K562 (cell line): ENCODE measurements around the gene CD276. TPM values are rescaled to one million over a fixed set of nuclear protein-coding genes. Genes with fewer than 3 reads are reported as not detected.

Experiments
- CBFA2T2 ChIP-seq: fragments of 450-650 bp; conservative IDR thresholded peaks from 2 replicates; pipeline ENCODE4 v1.6.1; 2017; ENCODE audit warnings: mild to moderate bottlenecking
- CBX1 ChIP-seq: sonication (generic); IDR thresholded peaks from 2 replicates; pipeline ENCODE4 v1.6.1; 2016; ENCODE audit warnings: antibody characterized with exemption, low read depth, mild to moderate bottlenecking
- GABPA ChIP-seq: fragments of 200-800 bp; sonication (Bioruptor generic); conservative IDR thresholded peaks from 2 replicates; pipeline ENCODE4 v1.6.1; 2016; ENCODE audit warnings: low read depth, missing genetic modification characterization, missing compliant biosample characterization
- GTF2F1 ChIP-seq: IDR thresholded peaks from 2 replicates; pipeline ENCODE4 v1.6.1; 2011; ENCODE audit warnings: low read depth, low read length, improper control_type of control experiment
- MAFF ChIP-seq: IDR thresholded peaks from 2 replicates; pipeline ENCODE4 v1.6.1; 2012; ENCODE audit warnings: low read length, improper control_type of control experiment
- MAFG ChIP-seq: fragments of 450-650 bp; conservative IDR thresholded peaks from 2 replicates; pipeline ENCODE4 v1.6.1; 2016; ENCODE audit warnings: missing genetic modification characterization, missing compliant biosample characterization
- MAFK ChIP-seq: IDR thresholded peaks from 2 replicates; pipeline ENCODE4 v1.6.1; 2011; ENCODE audit warnings: low read length, improper control_type of control experiment
- MCM2 ChIP-seq: fragments of 450-650 bp; IDR thresholded peaks from 2 replicates; pipeline ENCODE4 v1.6.1; 2017; ENCODE audit warnings: low read depth, mild to moderate bottlenecking
- MYBL2 ChIP-seq, 2 experiments: fragments of 450-650 bp in 1 of 2; sonication (generic) in 1 of 2; formaldehyde crosslinking in 1 of 2; IDR thresholded peaks; 2 replicates each; pipeline versions ENCODE4 v1.6.1 to v1.8.1; 2017 to 2022; ENCODE audit warnings: borderline replicate concordance in 1 of 2, inconsistent platforms in 1 of 2, low read depth in 1 of 2, mild to moderate bottlenecking in 1 of 2, missing genetic modification reagents in 1 of 2, moderate library complexity in 1 of 2
- NFE2L1 ChIP-seq: fragments of 450-650 bp; IDR thresholded peaks from 2 replicates; pipeline ENCODE4 v1.6.1; 2016; ENCODE audit warnings: missing genetic modification characterization, low read depth, mild to moderate bottlenecking, missing compliant biosample characterization, moderate library complexity, borderline replicate concordance
- RFX5 ChIP-seq: IDR thresholded peaks from 2 replicates; pipeline ENCODE4 v1.6.1; 2011; ENCODE audit warnings: low read depth, mild to moderate bottlenecking, improper control_type of control experiment, low read length
- polyA plus RNA-seq, 8 experiments: library from polyadenylated mRNA; depleted of rRNA in 4 of 8; stranded (reverse) in 5 of 8; unstranded in 3 of 8; fragments of >200 nt; fragmentation: Nextera tagmentation in 2 of 8; fragmentation: Illumina TruSeq in 1 of 8; extraction: Ambion mirVana in 2 of 8; extraction: Trizol in 1 of 8; gene quantifications; 2 replicates each; pipeline versions ENCODE4 v1.2.1 to v1.2.3, GENCODE V29; 2011 to 2014; ENCODE audit warnings: inconsistent platforms in 1 of 8, missing spikeins in 1 of 8
- total RNA-seq, 7 experiments: library from RNA; depleted of rRNA in 6 of 7; stranded (reverse); fragments of >200 nt in 6 of 7; fragmentation: Illumina TruSeq in 2 of 7; extraction: Trizol in 2 of 7; gene quantifications; 2 replicates each; pipeline versions ENCODE4 v1.2.1 to v1.2.3, GENCODE V29; 2011 to 2021; ENCODE audit warnings: low replicate concordance in 1 of 7
- TF ChIP-seq, protein P1 (sequence below), 2 experiments: fragments of 450-650 bp; IDR thresholded peaks; 2 replicates each; pipeline ENCODE4 v1.6.1; 2016; ENCODE audit warnings: mild to moderate bottlenecking in 2 of 2, borderline replicate concordance in 1 of 2, low read depth in 1 of 2, moderate library complexity in 1 of 2

CD276 gene
- total and polyA plus RNA-seq, 9 of the 15 experiments (the other 6 are each of a cell fraction or from before 2014, with no cell fraction given), result 0.11 to 3.6 (median 2.3) TPM

DNA sequence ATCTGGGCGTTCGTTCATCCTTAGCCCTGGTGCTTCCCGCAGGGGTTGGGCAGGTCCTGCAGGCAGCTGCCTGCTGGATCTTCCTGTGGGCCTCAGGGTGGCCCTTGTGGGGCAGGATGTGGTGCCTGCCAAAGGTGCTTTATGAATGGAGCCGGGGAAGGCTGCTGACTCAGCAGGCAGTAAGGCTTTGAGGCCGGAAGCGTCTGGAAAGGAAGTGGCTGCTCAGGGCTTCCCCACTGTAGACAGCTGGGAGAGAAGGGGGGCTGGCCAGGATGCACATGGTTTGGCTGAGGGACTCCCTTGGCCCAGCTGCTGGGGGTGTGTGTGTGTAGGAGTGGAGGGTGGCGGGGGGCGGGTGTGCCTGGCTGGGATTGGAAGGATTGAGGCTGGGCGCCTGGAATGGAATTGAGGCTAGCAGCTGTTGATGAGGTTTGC, 12.9 kb downstream of the CD276 start (continued):
- TF ChIP-seq NFE2L1, result no peak
- TF ChIP-seq MAFF, result peak; percentile 76
- TF ChIP-seq RFX5, result no peak
- no peak for TF ChIP-seq CBX1
- TF ChIP-seq MAFK, result peak; percentile 92
- TF ChIP-seq MAFG (tag), result peak; percentile 90
- 0 out of 2 replicates have a peak, but pooled peaks have one; percentile 3 for TF ChIP-seq CBFA2T2
- no peak for TF ChIP-seq MCM2
- TF ChIP-seq, protein P1, sequence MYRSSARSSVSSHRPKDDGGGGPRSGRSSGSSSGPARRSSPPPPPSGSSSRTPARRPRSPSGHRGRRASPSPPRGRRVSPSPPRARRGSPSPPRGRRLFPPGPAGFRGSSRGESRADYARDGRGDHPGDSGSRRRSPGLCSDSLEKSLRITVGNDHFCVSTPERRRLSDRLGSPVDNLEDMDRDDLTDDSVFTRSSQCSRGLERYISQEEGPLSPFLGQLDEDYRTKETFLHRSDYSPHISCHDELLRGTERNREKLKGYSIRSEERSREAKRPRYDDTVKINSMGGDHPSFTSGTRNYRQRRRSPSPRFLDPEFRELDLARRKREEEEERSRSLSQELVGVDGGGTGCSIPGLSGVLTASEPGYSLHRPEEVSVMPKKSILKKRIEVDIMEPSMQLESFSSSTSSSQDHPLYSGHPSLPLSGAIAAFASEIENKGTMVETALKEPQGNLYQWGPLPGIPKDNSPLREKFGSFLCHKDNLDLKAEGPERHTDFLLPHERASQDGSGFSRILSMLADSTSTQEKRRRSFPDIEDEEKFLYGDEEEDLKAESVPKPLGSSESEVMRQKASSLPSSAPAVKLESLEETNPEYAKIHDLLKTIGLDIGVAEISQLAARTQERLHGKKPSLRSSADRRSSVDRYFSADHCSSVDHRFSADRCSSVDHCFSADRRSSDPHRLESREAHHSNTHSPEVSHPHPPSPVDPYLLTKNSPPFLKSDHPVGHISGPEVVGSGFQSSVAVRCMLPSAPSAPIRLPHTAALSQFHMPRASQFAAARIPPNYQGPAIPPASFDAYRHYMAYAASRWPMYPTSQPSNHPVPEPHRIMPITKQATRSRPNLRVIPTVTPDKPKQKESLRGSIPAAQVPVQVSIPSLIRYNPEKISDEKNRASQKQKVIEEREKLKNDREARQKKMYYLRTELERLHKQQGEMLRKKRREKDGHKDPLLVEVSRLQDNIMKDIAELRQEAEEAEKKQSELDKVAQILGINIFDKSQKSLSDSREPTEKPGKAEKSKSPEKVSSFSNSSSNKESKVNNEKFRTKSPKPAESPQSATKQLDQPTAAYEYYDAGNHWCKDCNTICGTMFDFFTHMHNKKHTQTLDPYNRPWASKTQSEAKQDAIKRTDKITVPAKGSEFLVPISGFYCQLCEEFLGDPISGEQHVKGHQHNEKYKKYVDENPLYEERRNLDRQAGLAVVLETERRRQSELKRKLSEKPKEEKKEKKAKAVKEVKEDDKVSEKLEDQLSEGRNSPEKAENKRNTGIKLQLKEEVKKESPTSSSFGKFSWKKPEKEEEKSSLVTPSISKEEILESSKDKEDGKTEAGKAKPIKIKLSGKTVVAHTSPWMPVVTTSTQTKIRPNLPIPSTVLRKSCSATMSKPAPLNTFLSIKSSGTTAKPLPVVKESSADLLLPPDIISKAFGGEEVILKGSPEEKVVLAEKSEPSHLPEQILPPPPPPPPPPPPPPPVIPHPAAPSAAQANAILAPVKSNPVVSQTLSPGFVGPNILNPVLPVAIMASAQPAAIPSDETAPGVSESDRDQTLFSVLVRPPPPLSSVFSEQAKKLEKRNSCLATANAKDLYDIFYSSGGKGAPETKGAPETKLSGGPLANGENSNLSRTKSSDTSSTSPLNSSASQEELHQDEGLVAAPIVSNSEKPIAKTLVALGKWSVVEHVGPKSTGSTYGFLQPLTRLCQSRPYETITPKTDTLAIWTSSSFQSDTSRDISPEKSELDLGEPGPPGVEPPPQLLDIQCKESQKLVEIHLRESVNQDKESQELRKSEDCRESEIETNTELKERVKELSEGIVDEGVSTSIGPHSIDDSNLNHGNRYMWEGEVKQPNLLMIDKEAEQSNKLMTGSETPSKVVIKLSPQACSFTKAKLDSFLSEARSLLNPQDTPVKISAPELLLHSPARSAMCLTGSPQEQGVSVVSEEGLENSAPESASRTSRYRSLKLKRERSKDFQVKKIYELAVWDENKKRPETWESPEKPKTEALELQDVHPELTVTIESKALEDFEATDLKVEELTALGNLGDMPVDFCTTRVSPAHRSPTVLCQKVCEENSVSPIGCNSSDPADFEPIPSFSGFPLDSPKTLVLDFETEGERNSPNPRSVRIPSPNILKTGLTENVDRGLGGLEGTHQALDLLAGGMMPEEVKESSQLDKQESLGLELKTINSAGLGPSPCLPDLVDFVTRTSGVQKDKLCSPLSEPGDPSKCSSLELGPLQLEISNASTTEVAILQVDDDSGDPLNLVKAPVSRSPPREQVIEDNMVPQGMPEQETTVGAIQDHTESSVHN (IDR thresholded peaks at IDR 0.05; ENCODE audit: borderline replicate concordance in 1 of 2, low read depth in 1 of 2), result peak in 1 of 2 experiments; percentile 81; a peak in 1 of 4 replicates
- TF ChIP-seq GABPA (tag), result peak; percentile 84
- TF ChIP-seq MYBL2 (IDR thresholded peaks at IDR 0.05; ENCODE audit: low read depth), result no peak
- no peak for TF ChIP-seq MYBL2 (CRISPR knock-in tag; IDR thresholded peaks at IDR 0.05; ENCODE audit: borderline replicate concordance)
- TF ChIP-seq GTF2F1, result no peak
